HG02798 (cell line): Measurements from ENCODE around the gene CMTM5.
"Not testable (repeated sequence)": the region's sequence is repeated elsewhere in the genome, so short reads cannot be mapped to it uniquely, and the experiment has no call there.

ENCODE experiments used
- ATAC-seq: cut with Tn5 transposase; IDR thresholded peaks from one replicate; pipeline ENCODE4 v1.9.1; 2021; ENCODE audit warnings: mild to moderate bottlenecking; ENCODE audit not compliant: unreplicated experiment, poor library complexity

The CMTM5 gene

GRCh38 chr14:23409966-23410635 is 33.3 kb downstream of the CMTM5 start:
- no peak for ATAC-seq

GRCh38 chr14:23411563-23412525 is 35.0 kb downstream of the CMTM5 start:
- no peak for ATAC-seq

- no peak for ATAC-seq
Observed at GRCh38 chr14:23413681-23414080, 36.8 kb downstream of the CMTM5 start.

GRCh38 chr14:23414254-23414653 is 37.4 kb downstream of the CMTM5 start:
- no peak for ATAC-seq

- no peak for ATAC-seq
Observed at GRCh38 chr14:23414906-23415820, 38.3 kb downstream of the CMTM5 start.

- no peak for ATAC-seq
Observed at GRCh38 chr14:23415821-23416778, 39.3 kb downstream of the CMTM5 start.

GRCh38 chr14:23416801-23417200 is 40.0 kb downstream of the CMTM5 start:
- ATAC-seq, result no peak

- not testable (repeated sequence) for ATAC-seq
Observed at GRCh38 chr14:23417269-23417668, 40.4 kb downstream of the CMTM5 start.

- no peak for ATAC-seq
Observed at GRCh38 chr14:23418021-23418420, 41.2 kb downstream of the CMTM5 start.

- ATAC-seq, result not testable (repeated sequence)
Observed at GRCh38 chr14:23419646-23420045, 42.8 kb downstream of the CMTM5 start.

GRCh38 chr14:23421594-23421993 is 44.7 kb downstream of the CMTM5 start:
- ATAC-seq, result no peak

GRCh38 chr14:23423657-23424056 is 46.8 kb downstream of the CMTM5 start:
- ATAC-seq, result no peak

- ATAC-seq, result no peak
Observed at GRCh38 chr14:23425169-23425568, 48.3 kb downstream of the CMTM5 start.

GRCh38 chr14:23425798-23426197 is 49.0 kb downstream of the CMTM5 start:
- not testable (repeated sequence) for ATAC-seq

GRCh38 chr14:23428686-23429495 is 52.0 kb downstream of the CMTM5 start:
- no peak for ATAC-seq
